Gastroesophageal sphincter (tissue), 4 donors: ENCODE data around the gene MFAP1. TPM values are rescaled to one million over a fixed set of nuclear protein-coding genes. Genes with fewer than 3 reads are reported as not detected.
"Not testable (repeated sequence)": the region's sequence is repeated elsewhere in the genome, so short reads cannot be mapped to it uniquely, and the experiment has no call there.

ENCODE experiments used
- ATAC-seq: fragments of 150-250 bp; one replicate; pipeline ENCODE4 v1.9.1; 2016; ENCODE audit warnings: mild to moderate bottlenecking, moderate library complexity
- H3K27ac ChIP-seq, 4 donors: fragments of 200-600 bp; sonication (generic) in 3 of 4; 1 replicate in 3 of 4; 2 replicates in 1 of 4; pipeline ENCODE4 v1.5.1; 2016 to 2019
- H3K27me3 ChIP-seq: fragments of 200-600 bp; sonication (generic); one replicate; pipeline ENCODE4 v1.5.1; 2019
- H3K36me3 ChIP-seq, 2 donors: fragments of 200-600 bp; sonication (generic); one replicate each; pipeline ENCODE4 v1.5.1; 2019; ENCODE audit warnings: control low read depth in 1 of 2
- H3K4me1 ChIP-seq, 3 donors: fragments of 200-600 bp; sonication (generic); 1 replicate in 2 of 3; 2 replicates in 1 of 3; pipeline ENCODE4 v1.5.1; 2016 to 2019; ENCODE audit warnings: control low read depth in 2 of 3
- H3K4me3 ChIP-seq, 2 donors: fragments of 200-600 bp; sonication (generic); one replicate each; pipeline ENCODE4 v1.5.1; 2019; ENCODE audit warnings: mild to moderate bottlenecking in 1 of 2, moderate library complexity in 1 of 2
- H3K9me3 ChIP-seq, 3 donors: fragments of 200-600 bp; sonication (generic); one replicate each; pipeline ENCODE4 v1.5.1; 2017 to 2019; ENCODE audit warnings: control low read depth in 2 of 3
- CTCF ChIP-seq, 4 experiments: fragments of 200-600 bp in 2 of 4; fragments of 450-650 bp in 2 of 4; sonication (generic) in 1 of 4; IDR thresholded peaks; one replicate each; pipeline ENCODE4 v1.5.1; 2017 to 2019; ENCODE audit warnings: antibody characterized with exemption in 4 of 4, mild to moderate bottlenecking in 2 of 4, moderate library complexity in 2 of 4
- EP300 ChIP-seq: sonication (generic); formaldehyde crosslinking; IDR thresholded peaks from one replicate; pipeline ENCODE4 v1.6.1; 2017; ENCODE audit warnings: antibody characterized with exemption, mild to moderate bottlenecking
- POLR2A ChIP-seq, 2 donors: fragments of 450-650 bp; IDR thresholded peaks; one replicate each; pipeline ENCODE4 v1.6.1; 2017; ENCODE audit warnings: antibody characterized with exemption in 2 of 2, mild to moderate bottlenecking in 2 of 2, moderate library complexity in 1 of 2
- POLR2AphosphoS5 ChIP-seq: sonication (generic); formaldehyde crosslinking; IDR thresholded peaks from one replicate; pipeline ENCODE4 v1.6.1; 2017; ENCODE audit warnings: antibody characterized with exemption
- WGBS, 2 donors: methylation state at CpG; one replicate each; pipeline ENCODE4 v1.1.5; 2018; ENCODE audit warnings: low coverage in 1 of 2; 5-methylcytosine and 5-hydroxymethylcytosine counted together
- total RNA-seq, 4 donors: library from RNA; depleted of rRNA; stranded (reverse); fragments of >200 nt; gene quantifications; one replicate each; pipeline ENCODE4 v1.1.0, GENCODE V29; 2016

Gene MFAP1
- total RNA-seq, 4 donors from 2014 or later, result 16.5 to 27.2 (median 19.7) TPM

- no peaks in the 10 kb centered on the region for H3K9me3 ChIP-seq
- 3 to 7% methylated on average over 5 to 7 of the region's 48 CpGs for WGBS, 2 donors
Measured at GRCh38 chr15:43826508-43827341, 2.2 kb upstream of the MFAP1 start, which contains the start of gene WDR76. TSS of gene WDR76 (plus strand) at chr15:43827002. CDS start at chr15:43827033, 31 bp downstream.

DNA sequence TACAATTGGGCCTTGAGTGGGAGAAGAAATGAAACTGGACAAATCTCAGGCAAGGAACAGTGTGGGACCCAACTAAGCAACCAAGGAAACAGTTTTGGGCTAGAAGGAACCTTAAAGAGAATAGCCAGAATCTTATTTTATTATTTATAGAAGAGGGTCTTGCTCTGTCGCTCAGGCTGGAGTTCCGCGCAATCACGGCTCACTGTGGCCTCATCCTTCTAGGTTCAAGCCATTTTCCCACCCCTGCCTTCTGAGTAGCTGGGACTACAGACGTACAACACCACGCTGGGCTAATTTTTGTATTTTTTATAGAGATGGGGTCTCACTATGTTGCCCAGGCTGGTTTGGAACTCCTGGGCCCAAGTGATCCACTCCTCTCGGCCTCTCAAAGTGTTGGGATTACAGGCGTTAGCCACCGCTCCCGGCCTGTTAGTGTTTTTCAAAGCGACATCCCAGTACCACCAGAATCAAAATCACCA is 1.6 kb upstream of the MFAP1 start:
- Histone ChIP-seq H3K36me3 (no peaks in the 10 kb centered on the region), H3K27me3 (no peaks in the 10 kb centered on the region), H3K9me3 (no peaks in the 10 kb centered on the region), H3K4me1 (peaks cover 4 to 60% (median 18%) of the 10 kb centered on the region in 3 donors), H3K27ac (peak overlapping the region in 3 of 4 donors; percentile 82 to 84 (median 84)), H3K4me3 (peak overlapping the region in 1 of 2 donors; percentile 61)
- no peak for TF ChIP-seq CTCF (IDR thresholded peaks at IDR 0.05)
- TF ChIP-seq POLR2AphosphoS5, result no peak
- TF ChIP-seq POLR2A (IDR thresholded peaks at IDR 0.05), result no peak
- no peak for TF ChIP-seq EP300
- WGBS, 2 donors, result 97 to 100% methylated on average over 3 to 11 of the region's 11 CpGs
- no peak for ATAC-seq

More at GRCh38 chr15:43826508-43827341, 2.2 kb upstream of the MFAP1 start, which contains the start of gene WDR76:
- Histone ChIP-seq H3K27ac (peak within 1 kb of the TSS; percentile 51 to 84 (median 83)), H3K4me1 (peaks cover 4 to 53% (median 15%) of the 10 kb centered on the region in 3 donors), H3K27me3 (no peaks in the 10 kb centered on the region), H3K4me3 (peak within 1 kb of the TSS; percentile 45 to 61), H3K36me3 (no peaks in the 10 kb centered on the region)
- peak in 1 of 4 experiments; percentile 31 for TF ChIP-seq CTCF (IDR thresholded peaks at IDR 0.05)
- TF ChIP-seq POLR2AphosphoS5, result peak; percentile 37
- no peak for TF ChIP-seq POLR2A (IDR thresholded peaks at IDR 0.05)
- ATAC-seq, result peak; percentile 85

- 91 to 94% methylated on average over 6 to 11 of the region's 11 CpGs for WGBS, 2 donors
- not testable (repeated sequence) for H3K36me3 ChIP-seq, H3K9me3 ChIP-seq, ATAC-seq, H3K27me3 ChIP-seq, H3K4me3 ChIP-seq, H3K27ac ChIP-seq
- peaks cover 4 to 67% (median 18%) of the 10 kb centered on the region in 3 donors for H3K4me1 ChIP-seq
Measured at GRCh38 chr15:43825305-43825704, 815 bp upstream of the MFAP1 start.

GRCh38 chr15:43821505-43821904 is 3.0 kb downstream of the MFAP1 start:
- TF ChIP-seq EP300 (no peak), POLR2AphosphoS5 (no peak), CTCF (IDR thresholded peaks at IDR 0.05) (no peak), POLR2A (IDR thresholded peaks at IDR 0.05) (no peak)
- H3K36me3 ChIP-seq, result peaks cover 0 to 19% of the 10 kb centered on the region in 2 donors
- H3K27ac ChIP-seq, result no peak overlapping the region
- no peak for ATAC-seq
- H3K27me3 ChIP-seq, result no peaks in the 10 kb centered on the region
- H3K9me3 ChIP-seq, result no peaks in the 10 kb centered on the region
- peaks cover 4 to 70% (median 18%) of the 10 kb centered on the region in 3 donors for H3K4me1 ChIP-seq
- no peak overlapping the region for H3K4me3 ChIP-seq
- 10 to 29% methylated on average over 3 of the region's 3 CpGs for WGBS, 2 donors

GRCh38 chr15:43815064-43815463 is 9.4 kb downstream of the MFAP1 start:
- H3K9me3 ChIP-seq, ATAC-seq, H3K4me3 ChIP-seq, H3K27ac ChIP-seq, H3K27me3 ChIP-seq: not testable (repeated sequence)
- Histone ChIP-seq H3K36me3 (peaks cover 0 to 82% of the 10 kb centered on the region in 2 donors), H3K4me1 (peaks cover 0 to 26% (median 0%) of the 10 kb centered on the region in 3 donors)
- 97 to 98% methylated on average over 4 to 5 of the region's 5 CpGs for WGBS, 2 donors
